Stimulated activated CD4-positive, alpha-beta T cell treated with anti-CD3 and anti-CD28 coated beads, Interleukin-2, amount 100 ng/mL, for 48 hours (primary cell): ENCODE measurements around the gene SHMT2.

Source experiments
- DNase-seq, 2 donors: peaks; one replicate each; pipeline ENCODE4 v3.0.0-alpha.2; 2020

The SHMT2 gene

DNA sequence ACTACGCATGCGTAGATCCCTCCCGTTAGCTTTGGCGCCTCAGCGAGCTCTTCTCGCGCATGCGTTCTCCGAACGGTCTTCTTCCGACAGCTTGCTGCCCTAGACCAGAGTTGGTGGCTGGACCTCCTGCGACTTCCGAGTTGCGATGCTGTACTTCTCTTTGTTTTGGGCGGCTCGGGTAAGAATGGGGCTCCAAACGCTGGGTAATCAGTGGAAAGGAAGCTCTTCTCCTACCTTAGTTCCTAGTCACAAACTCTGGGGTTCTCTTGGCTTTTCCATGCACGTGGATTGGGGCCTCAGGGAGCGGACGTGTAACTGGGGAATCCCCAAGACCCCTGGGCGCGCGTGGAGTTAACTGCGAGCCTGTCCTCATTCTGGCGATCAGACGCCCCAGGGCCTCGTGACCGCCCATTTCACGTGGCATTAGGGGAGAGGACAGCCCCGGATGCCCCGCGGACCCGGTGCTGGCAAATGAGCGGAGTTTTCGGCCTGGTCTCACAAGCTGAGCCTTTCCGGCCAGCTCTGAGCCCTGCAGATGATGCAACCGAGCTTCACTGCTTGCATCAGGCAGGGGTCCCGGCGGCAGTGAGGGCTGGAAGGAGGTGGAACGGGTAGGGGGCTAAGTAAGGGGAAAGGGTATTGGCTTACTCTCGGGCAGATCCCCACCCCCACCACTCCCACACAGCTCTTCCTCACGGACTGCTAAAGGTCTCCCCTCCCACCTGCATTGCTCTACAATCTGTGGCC is at the start of gene SHMT2:
Gene SHMT2, plus strand, starts transcription at position 78 of the 747 bp plus-strand sequence. Its CDS starts 68 bp downstream, at position 146.
- peak; percentile 90 to 91 for DNase-seq

DNA sequence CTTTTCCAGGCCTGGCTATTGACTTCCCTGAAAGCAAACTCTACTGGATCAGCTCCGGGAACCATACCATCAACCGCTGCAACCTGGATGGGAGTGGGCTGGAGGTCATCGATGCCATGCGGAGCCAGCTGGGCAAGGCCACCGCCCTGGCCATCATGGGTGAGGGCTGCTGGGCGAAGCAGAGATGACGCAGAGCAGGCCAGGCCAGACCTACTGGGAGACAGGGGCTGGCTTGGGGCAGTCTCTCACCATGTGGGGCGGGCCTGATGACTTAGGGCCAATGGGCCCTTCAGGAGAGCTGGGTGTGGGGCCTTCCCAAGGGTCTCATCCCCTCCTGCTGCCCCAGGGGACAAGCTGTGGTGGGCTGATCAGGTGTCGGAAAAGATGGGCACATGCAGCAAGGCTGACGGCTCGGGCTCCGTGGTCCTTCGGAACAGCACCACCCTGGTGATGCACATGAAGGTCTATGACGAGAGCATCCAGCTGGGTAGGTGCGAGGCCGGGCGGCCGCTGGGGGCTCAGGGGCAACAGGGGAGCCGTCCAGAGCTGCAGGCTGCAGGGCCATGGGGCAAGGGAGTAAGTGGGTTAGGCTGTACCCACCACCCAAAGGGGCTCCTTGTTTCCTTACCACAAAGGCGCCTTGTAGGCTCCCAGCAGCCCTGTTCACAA is 49.1 kb upstream of the SHMT2 start:
- no peak for DNase-seq

GRCh38 chr12:57181072-57181471 is 48.4 kb upstream of the SHMT2 start:
- DNase-seq = no peak

- DNase-seq = no peak
These were observed 47.9 kb upstream of the SHMT2 start for GRCh38 chr12:57181561-57182155.

GRCh38 chr12:57182918-57183575 is 46.5 kb upstream of the SHMT2 start:
- DNase-seq = peak; percentile 85 to 86

DNA sequence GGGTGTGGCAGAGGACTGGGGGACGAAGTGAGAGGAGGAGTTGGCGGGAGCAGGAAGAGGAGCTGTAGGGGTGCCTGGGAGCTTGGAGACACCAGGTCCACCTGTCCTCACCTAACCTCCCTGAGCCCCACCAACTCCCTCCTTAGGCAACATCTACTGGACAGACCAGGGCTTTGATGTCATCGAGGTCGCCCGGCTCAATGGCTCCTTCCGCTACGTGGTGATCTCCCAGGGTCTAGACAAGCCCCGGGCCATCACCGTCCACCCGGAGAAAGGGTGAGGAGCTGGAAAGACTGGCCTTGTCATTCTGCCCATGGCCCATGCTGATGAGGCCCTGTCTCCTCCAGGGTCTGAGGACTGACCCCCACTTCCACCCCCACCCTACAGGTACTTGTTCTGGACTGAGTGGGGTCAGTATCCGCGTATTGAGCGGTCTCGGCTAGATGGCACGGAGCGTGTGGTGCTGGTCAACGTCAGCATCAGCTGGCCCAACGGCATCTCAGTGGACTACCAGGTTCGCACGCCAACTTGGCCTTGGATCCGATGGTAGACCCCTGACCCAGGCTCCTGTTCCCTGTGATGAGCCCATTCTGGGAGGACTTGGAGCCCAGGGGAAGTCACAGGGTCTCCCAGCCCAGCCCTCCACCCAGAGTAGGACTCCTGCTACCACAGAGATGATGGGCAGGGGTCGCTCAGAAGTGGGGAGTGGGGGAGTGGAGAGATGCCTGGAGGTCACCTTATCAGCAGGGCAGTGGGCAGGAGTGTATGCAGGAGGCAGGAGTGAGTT is 45.4 kb upstream of the SHMT2 start:
- DNase-seq = no peak

GRCh38 chr12:57185403-57185802 is 44.1 kb upstream of the SHMT2 start:
- no peak for DNase-seq

DNA sequence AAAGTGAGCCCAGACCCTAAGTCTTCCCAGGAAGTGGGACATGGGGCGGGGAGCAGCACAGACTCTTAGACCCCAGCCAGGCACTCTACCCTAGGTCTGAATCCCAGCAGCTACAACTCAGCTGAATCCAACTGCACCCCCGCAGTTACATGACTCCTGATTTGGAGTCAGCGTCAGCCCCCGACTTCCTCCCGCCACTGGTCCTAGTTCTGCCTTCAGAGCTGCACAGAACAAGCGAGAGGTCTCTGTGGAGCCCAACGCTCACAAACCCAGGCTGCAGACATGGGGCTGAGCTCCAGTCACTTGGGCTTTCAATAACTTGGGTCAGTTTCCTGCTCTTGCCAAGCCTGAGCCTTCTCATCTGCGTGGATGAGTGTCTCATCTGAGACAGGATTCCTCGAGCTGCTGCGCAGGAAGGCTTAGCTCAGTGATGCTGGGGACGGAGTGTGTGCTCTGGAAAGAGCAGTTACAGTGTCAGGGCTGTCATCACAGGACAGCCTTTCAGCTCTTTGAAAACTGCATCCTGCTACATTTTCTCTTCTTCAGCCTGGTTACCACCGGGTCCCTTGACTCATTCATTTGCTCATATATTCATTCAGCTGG is 43.5 kb upstream of the SHMT2 start:
- no peak for DNase-seq

DNA sequence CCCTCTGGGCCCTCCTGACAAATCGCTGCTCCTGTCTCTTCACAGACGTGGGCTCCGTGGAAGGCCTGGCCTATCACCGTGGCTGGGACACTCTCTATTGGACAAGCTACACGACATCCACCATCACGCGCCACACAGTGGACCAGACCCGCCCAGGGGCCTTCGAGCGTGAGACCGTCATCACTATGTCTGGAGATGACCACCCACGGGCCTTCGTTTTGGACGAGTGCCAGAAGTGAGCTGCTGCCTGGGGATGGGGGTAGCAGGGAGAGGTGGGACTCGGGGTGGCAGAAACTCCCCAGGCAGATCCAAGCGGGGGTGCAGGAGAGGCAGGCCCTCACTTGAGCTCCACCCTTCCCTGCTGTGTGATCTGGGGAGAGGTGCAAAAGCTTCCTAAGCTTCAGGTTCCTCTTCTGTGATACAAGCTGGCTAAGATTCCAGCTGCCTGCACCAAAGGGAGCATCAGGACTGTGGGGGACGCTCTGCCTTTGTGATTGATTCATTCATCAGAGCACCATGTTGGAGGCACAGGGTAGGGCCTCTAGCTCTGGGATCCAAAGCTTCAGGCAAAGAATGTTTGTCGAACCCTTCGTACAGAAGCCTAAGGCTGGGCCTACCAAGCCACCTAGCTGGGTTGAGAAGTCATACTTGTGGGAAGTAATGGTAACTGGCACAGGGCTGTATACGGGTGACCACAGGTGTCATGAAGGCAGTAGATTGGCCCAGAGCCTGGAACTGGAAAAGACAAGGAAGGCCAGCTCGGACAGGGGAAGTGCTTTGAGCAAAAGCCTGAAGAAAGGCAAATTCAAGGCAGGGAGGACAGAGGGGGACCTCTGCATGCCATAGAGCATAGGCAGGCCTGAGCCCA is 42.1 kb upstream of the SHMT2 start:
- DNase-seq = no peak

DNA sequence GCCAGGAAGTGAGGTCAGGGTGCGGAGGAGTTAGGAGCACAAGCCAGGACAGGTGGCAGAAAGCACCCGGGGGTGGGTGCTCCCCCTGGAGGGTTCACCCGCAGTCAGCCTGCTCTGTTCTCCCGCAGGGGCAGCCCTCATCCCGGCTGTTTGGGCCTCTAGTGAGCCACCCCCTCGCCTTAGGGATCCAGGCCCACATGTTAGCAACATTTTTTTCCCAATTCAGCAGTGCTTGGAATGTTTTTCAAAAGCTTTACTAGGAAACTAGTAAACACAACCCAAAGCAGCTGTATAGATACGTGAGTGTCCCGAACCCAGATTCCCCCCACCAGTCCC is 41.5 kb upstream of the SHMT2 start:
- DNase-seq = no peak

- DNase-seq = no peak
These were observed 39.5 kb upstream of the SHMT2 start for GRCh38 chr12:57190037-57190436.

- DNase-seq = no peak
These were observed 38.7 kb upstream of the SHMT2 start for GRCh38 chr12:57190821-57191220.

DNA sequence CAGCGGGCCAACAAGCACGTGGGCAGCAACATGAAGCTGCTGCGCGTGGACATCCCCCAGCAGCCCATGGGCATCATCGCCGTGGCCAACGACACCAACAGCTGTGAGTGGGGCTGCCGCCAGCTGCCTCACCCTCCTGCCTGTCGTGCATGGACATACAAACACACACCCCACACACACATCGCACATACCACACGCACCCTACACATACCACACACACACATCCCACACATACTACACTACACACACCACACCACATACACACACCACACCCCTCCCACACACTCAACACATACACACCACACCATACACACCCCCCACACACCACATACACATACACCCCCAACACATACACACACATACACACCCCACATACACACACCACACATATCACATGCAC is 38.1 kb upstream of the SHMT2 start:
- no peak for DNase-seq

DNA sequence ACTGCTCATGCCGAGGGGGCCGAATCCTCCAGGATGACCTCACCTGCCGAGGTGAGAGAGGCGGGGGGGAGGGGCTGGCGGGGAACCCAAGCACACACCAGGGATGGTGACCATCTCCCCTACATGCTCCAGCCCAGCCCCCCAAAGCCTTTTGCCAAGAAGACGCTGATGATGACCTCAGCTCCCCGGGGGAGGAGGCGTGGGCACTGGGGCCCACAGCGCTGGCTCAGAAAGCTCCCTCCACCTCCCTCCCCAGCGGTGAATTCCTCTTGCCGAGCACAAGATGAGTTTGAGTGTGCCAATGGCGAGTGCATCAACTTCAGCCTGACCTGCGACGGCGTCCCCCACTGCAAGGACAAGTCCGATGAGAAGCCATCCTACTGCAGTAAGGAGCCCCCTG is 36.6 kb upstream of the SHMT2 start:
- DNase-seq = no peak

- DNase-seq = no peak
These were observed 35.7 kb upstream of the SHMT2 start for GRCh38 chr12:57193706-57194245.

DNA sequence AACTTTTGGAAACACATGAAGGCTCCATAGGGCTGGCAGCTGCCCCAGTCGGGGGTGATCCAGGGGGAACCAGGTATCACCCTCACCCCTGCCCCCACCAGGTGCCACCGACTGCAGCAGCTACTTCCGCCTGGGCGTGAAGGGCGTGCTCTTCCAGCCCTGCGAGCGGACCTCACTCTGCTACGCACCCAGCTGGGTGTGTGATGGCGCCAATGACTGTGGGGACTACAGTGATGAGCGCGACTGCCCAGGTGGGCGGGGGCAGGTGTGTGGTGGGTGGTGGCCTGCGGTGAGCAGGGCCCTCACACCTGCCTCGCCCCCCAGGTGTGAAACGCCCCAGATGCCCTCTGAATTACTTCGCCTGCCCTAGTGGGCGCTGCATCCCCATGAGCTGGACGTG is 35.3 kb upstream of the SHMT2 start:
- no peak for DNase-seq

- no peak for DNase-seq
These were observed 34.3 kb upstream of the SHMT2 start for GRCh38 chr12:57195186-57195585.

- DNase-seq = no peak
These were observed 33.7 kb upstream of the SHMT2 start for GRCh38 chr12:57195611-57196371.

GRCh38 chr12:57196439-57196838 is 33.1 kb upstream of the SHMT2 start:
- no peak for DNase-seq

DNA sequence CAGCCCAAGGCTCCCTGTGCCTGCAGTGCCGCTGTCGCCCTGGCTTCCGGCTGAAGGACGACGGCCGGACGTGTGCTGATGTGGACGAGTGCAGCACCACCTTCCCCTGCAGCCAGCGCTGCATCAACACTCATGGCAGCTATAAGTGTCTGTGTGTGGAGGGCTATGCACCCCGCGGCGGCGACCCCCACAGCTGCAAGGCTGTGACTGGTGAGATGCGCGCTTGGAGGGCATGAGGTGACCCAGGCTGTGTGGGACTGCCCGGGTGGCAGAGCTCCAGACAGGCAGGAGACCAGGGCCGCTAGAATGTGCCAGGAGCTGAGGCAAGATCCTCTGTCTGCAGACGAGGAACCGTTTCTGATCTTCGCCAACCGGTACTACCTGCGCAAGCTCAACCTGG is 32.6 kb upstream of the SHMT2 start:
- DNase-seq = no peak
